Motor neuron (in vitro differentiated cells): ENCODE data around the gene FREM1. TPM values are rescaled to one million over a fixed set of nuclear protein-coding genes. Genes with fewer than 3 reads are reported as not detected.

Experiments used
- ATAC-seq, 8 experiments: fragments of 200-7000 bp; cut with Tn5 transposase; replicated peaks in 6 of 8; 2 replicates each; pipeline ENCODE4 v1.8.0; 2021; ENCODE audit warnings: mild to moderate bottlenecking in 8 of 8, moderate library complexity in 8 of 8
- H3K27ac ChIP-seq, 2 donors: fragments of 250-450 bp; sonication (Bioruptor Pico); 2 replicates each; pipeline ENCODE4 v1.9.0; 2021; ENCODE audit warnings: antibody characterized with exemption in 2 of 2, mild to moderate bottlenecking in 2 of 2, moderate library complexity in 1 of 2
- H3K4me1 ChIP-seq, 2 donors: fragments of 250-450 bp; sonication (Bioruptor Pico); replicated peaks in 1 of 2; 2 replicates each; pipeline ENCODE4 v1.6.1; 2021; ENCODE audit warnings: antibody characterized with exemption in 2 of 2, mild to moderate bottlenecking in 2 of 2, moderate library complexity in 1 of 2
- H3K4me3 ChIP-seq, 5 donors: fragments of 250-450 bp; sonication (Bioruptor Pico); 2 replicates each; pipeline ENCODE4 v1.9.0; 2021; ENCODE audit warnings: antibody characterized with exemption in 5 of 5, mild to moderate bottlenecking in 5 of 5, moderate library complexity in 4 of 5
- WGBS, 10 experiments: fragments of 450-650 bp; shearing (Covaris generic); methylation state at CpG; one replicate each; pipeline ENCODE4 v1.0.0; 2022; 5-methylcytosine and 5-hydroxymethylcytosine counted together
- in situ Hi-C, 9 experiments: fragments of 400-800 bp; cut with MboI; loops; one replicate each; pipeline ENCODE4 v1.15.0; 2021; ENCODE audit warnings: low sequenced_read_pairs in 9 of 9, low pct_unique_long_range_greater_than_20kb in 2 of 9; ENCODE audit not compliant: unreplicated experiment in 9 of 9
- total RNA-seq, 8 experiments: library from RNA; unstranded; fragments of 300-600 nt; gene quantifications; 2 replicates each; pipeline versions ENCODE4 v1.2.3 to v1.2.4, GENCODE V29; 2022

FREM1 gene
- total RNA-seq, 8 experiments from 2014 or later = 0.42 to 55.6 (median 1.7) TPM

- in situ Hi-C loops = no loop called here
- Histone ChIP-seq H3K27ac (no peak overlapping the region), H3K4me3 (no peak overlapping the region), H3K4me1 (peaks cover 13% of the 10 kb centered on the region in 2 donors)
- 20 to 100% (median 72%) methylated on average over 1 of the region's 1 CpG; no CpG with 5 or more reads in 4 of the 10 experiments for WGBS, 10 experiments
- no peak for ATAC-seq
Measured at GRCh38 chr9:14907696-14908095, 2.5 kb downstream of the FREM1 start.

DNA sequence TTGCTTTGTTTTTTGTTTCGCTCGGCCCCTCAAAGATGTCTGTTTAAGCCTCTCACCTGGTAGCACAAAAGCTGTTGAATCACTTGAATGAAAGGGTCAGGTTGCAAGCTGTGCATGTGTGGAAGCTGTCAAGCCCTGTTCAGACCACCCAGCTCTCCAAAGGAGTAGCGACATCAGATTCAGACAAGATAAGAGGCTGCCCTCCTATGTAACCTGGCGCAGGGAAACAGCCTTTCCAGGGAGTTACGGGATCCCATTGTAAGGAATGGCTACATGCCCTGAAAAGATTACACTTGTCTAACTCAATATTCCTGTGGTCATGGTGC is 2.9 kb downstream of the FREM1 start:
- no peak for ATAC-seq
- Histone ChIP-seq H3K4me1 (peaks cover 13% of the 10 kb centered on the region in 2 donors), H3K4me3 (no peak overlapping the region), H3K27ac (no peak overlapping the region)
- in situ Hi-C loops = no loop called here
- WGBS, 10 experiments = 46 to 90% (median 71%) methylated on average over 2 to 4 of the region's 5 CpGs; no CpG with 5 or more reads in 3 of the 10 experiments

DNA sequence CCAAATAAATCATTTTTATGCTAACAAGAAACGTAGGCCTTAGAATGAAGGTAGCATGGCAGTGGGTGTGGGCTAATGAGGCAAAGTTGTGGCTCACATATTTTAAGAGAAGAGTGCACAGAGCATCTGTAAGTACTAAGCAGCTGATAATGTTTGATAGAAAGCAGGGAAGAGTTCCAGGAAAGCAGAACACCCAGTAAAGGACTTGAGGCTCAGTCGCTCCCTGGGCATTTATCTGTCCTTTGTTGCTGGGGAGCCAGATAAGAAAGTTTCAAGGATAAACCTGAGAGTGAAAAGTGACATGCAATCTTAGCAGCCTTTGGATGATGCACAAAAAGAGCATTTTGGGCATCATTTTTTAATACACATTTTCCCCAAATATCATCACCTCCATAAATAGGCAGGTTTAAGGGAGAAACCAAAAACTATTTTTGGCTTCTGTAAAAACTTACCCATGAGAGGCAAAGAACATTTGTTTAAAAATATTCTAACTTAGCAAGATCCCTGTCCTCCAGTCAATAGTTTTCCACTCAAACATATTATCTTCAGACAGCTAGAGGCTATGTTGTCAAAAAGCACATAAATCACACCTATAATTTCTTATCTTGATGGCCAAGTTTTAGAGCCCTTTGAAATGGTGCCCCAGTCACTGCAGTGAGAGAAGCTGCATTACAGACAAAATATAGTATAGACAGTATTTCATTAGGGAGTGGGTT is 3.4 kb downstream of the FREM1 start:
- no peak overlapping the region for H3K27ac ChIP-seq
- WGBS, 10 experiments = 17 to 81% (median 62%) methylated on average over 1 to 2 of the region's 2 CpGs; no CpG with 5 or more reads in 1 of the 10 experiments
- peaks cover 13% of the 10 kb centered on the region in 2 donors for H3K4me1 ChIP-seq
- no peak overlapping the region for H3K4me3 ChIP-seq
- no peak for ATAC-seq
- in situ Hi-C loops = no loop called here

DNA sequence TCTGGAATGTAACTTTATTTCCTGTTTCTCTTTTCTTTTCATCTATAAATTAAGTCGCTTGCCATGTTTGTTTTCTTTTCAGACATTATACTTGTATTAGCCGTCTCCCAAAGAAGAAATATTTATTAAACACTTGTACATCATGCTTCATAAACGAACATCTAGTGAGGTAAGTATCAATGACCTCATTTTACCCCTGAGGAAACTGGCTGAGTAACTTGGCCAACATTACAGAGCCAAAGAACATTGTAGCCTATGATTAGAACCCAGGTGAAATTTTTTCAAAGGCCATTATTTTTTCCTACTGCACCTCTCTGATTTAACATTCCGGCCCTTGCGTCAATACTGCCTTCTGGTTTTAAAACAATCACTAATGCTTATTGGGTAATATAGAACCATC is 4.2 kb downstream of the FREM1 start:
- ATAC-seq = no peak
- in situ Hi-C loops = no loop called here
- H3K27ac ChIP-seq = no peak overlapping the region
- WGBS, 10 experiments = 51 to 100% (median 87%) methylated on average over 2 to 5 of the region's 5 CpGs
- H3K4me1 ChIP-seq = peaks cover 13% of the 10 kb centered on the region in 2 donors
- no peak overlapping the region for H3K4me3 ChIP-seq

GRCh38 chr9:14903040-14903439 is 7.2 kb downstream of the FREM1 start:
- 0 to 100% (median 40%) methylated on average over 1 of the region's 1 CpG; no CpG with 5 or more reads in 2 of the 10 experiments for WGBS, 10 experiments
- H3K4me1 ChIP-seq = peaks cover 0 to 3% of the 10 kb centered on the region in 2 donors
- no peak for ATAC-seq
- in situ Hi-C loops = no loop called here
- H3K27ac ChIP-seq = no peak overlapping the region
- H3K4me3 ChIP-seq = no peak overlapping the region

DNA sequence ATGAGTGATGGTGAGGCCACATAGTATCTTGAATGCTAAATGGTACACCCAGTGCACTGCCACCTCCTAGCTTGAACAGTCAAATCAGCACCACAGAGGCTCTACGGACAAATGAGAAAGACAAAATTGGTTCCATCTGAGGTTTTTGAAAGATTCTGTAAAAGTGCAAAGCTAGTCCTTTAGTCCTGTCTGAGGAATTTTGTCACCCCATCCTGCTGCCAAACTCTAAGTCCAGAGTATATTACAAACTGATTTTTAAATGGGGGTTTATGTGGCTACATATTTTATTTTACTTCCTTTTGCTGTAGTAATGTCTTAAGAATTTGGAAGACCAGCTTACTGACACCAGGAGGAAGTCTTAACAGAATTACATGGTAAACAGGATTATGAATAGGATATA is 7.7 kb downstream of the FREM1 start:
- in situ Hi-C loops = no loop called here
- no peak for ATAC-seq
- H3K4me3 ChIP-seq = no peak overlapping the region
- WGBS, 10 experiments = 17 to 100% (median 83%) methylated on average over 1 of the region's 1 CpG; no CpG with 5 or more reads in 4 of the 10 experiments
- no peak overlapping the region for H3K27ac ChIP-seq
- H3K4me1 ChIP-seq = peaks cover 0 to 3% of the 10 kb centered on the region in 2 donors

- no peak overlapping the region for H3K4me3 ChIP-seq
- 100% methylated on average over 1 to 4 of the region's 4 CpGs; no CpG with 5 or more reads in 5 of the 10 experiments for WGBS, 10 experiments
- ATAC-seq = no peak
- H3K4me1 ChIP-seq = no peaks in the 10 kb centered on the region
- H3K27ac ChIP-seq = no peak overlapping the region
- in situ Hi-C loops = no loop called here
Measured at GRCh38 chr9:14899815-14900193, 10.4 kb downstream of the FREM1 start.

GRCh38 chr9:14899042-14899814 is 11.0 kb downstream of the FREM1 start:
- 37 to 95% (median 86%) methylated on average over 3 to 6 of the region's 6 CpGs; no CpG with 5 or more reads in 2 of the 10 experiments for WGBS, 10 experiments
- in situ Hi-C loops = no loop called here
- ATAC-seq = no peak
- H3K4me3 ChIP-seq = no peak overlapping the region
- H3K4me1 ChIP-seq = no peaks in the 10 kb centered on the region
- H3K27ac ChIP-seq = no peak overlapping the region

DNA sequence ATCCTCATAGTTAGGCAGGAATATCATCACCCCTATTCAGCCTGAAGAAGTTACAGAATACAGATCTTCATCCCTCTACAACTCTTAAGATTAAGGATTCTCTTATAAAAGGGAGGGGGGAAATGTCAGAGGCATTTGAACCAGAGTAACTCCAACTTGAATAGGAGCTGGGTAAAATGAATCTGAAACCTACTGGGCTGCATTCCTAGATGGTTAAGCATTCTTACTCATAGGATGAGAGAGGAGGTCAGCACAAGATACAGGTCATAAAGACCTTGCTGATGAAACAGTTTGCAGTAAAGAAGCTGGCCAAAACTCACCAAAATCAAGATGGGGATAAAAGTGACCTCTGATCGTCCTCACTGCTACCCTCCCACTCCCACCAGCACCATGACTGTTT is 14.4 kb downstream of the FREM1 start:
- Histone ChIP-seq H3K4me3 (no peak overlapping the region), H3K27ac (no peak overlapping the region), H3K4me1 (no peaks in the 10 kb centered on the region)
- ATAC-seq = no peak
- 80 to 100% (median 85%) methylated on average over 1 of the region's 1 CpG; no CpG with 5 or more reads in 6 of the 10 experiments for WGBS, 10 experiments
- in situ Hi-C loops = no loop called here

DNA sequence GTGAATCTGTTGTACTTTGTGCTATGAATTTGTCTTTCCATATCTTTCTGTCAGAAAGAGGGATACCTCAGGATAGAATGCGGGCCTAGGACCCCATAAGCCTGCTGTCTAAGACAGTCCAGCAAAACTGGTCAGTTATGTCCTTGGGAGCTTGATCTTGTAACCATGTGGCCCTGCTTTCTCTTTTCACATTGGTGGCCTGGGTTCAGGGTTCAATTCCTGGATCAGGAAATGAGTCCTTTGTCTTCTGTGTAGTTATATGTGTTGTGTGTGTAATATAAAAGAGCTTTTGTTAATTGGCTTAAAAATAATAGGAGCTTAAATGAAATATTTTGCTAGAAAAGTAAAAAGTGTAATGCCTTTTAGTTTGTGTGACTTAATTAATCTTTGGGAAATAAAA is 16.9 kb downstream of the FREM1 start:
- H3K4me1 ChIP-seq = no peaks in the 10 kb centered on the region
- H3K4me3 ChIP-seq = no peak overlapping the region
- no peak for ATAC-seq
- in situ Hi-C loops = no loop called here
- 67 to 100% (median 86%) methylated on average over 1 of the region's 1 CpG; no CpG with 5 or more reads in 3 of the 10 experiments for WGBS, 10 experiments
- no peak overlapping the region for H3K27ac ChIP-seq

DNA sequence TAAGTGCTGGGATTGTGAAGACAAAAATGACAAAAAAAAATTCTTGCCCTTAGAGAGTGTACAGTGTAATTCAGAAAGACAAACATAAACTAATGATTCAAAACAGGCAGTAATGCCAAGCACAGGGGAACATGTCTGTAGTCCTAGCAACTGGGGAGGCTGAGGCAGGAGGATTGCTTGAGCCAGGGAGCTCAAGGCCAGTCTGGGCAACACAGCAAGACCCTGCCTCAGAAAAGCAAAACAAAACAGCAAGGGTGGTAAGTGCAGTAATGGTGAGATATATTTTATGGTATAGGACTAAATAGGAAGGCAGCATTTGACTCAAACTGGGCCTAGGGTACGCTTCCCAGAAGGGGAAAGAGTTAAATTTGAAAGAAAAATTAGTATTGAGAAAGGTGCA is 18.9 kb downstream of the FREM1 start:
- in situ Hi-C loops = no loop called here
- Histone ChIP-seq H3K4me1 (no peaks in the 10 kb centered on the region), H3K4me3 (no peak overlapping the region), H3K27ac (no peak overlapping the region)
- ATAC-seq = no peak
- 17 to 100% (median 49%) methylated on average over 1 of the region's 1 CpG; no CpG with 5 or more reads in 2 of the 10 experiments for WGBS, 10 experiments

GRCh38 chr9:14889451-14889850 is 20.8 kb downstream of the FREM1 start:
- in situ Hi-C loops = no loop called here
- 32 to 84% (median 53%) methylated on average over 1 to 3 of the region's 3 CpGs; no CpG with 5 or more reads in 1 of the 10 experiments for WGBS, 10 experiments
- ATAC-seq = peak in 1 of 8 experiments; percentile 30

GRCh38 chr9:14888875-14889274 is 21.4 kb downstream of the FREM1 start:
- H3K4me1 ChIP-seq = no peaks in the 10 kb centered on the region
- ATAC-seq = no peak
- H3K27ac ChIP-seq = no peak overlapping the region
- in situ Hi-C loops = no loop called here
- no peak overlapping the region for H3K4me3 ChIP-seq
- WGBS, 10 experiments = 0 to 58% (median 38%) methylated on average over 1 of the region's 1 CpG; no CpG with 5 or more reads in 5 of the 10 experiments

More at GRCh38 chr9:14889451-14889850, 20.8 kb downstream of the FREM1 start:
- H3K4me1 ChIP-seq = no peaks in the 10 kb centered on the region
- H3K4me3 ChIP-seq = no peak overlapping the region
- no peak overlapping the region for H3K27ac ChIP-seq
